Caki2 (cell line): Measurements from ENCODE around the gene MXD3. TPM values are rescaled to one million over a fixed set of nuclear protein-coding genes. Genes with fewer than 3 reads are reported as not detected.
A peak's percentile ranks its signal among the peaks of the same experiment; 100 is the strongest.
"Not testable (repeated sequence)": the region's sequence is repeated elsewhere in the genome, so short reads cannot be mapped to it uniquely, and the experiment has no call there.

Experiments used
- DNase-seq: peaks from one replicate; pipeline ENCODE4 v3.0.0-alpha.2; 2015; ENCODE audit warnings: low read depth
- in situ Hi-C: cut with HindIII; loops from 2 replicates; pipeline ENCODE4 v1.10.0; 2016; ENCODE audit warnings: low sequenced_read_pairs, low pct_unique_long_range_greater_than_20kb, mixed read lengths
- total RNA-seq: library from RNA; depleted of rRNA; stranded (reverse); fragments of >200 nt; shearing (Covaris generic); gene quantifications from 2 replicates; pipeline ENCODE4 v1.2.3, GENCODE V29; 2014; ENCODE audit warnings: low replicate concordance

The MXD3 gene
- total RNA-seq, 1 experiment from 2014 or later, result 69.8 TPM

DNA sequence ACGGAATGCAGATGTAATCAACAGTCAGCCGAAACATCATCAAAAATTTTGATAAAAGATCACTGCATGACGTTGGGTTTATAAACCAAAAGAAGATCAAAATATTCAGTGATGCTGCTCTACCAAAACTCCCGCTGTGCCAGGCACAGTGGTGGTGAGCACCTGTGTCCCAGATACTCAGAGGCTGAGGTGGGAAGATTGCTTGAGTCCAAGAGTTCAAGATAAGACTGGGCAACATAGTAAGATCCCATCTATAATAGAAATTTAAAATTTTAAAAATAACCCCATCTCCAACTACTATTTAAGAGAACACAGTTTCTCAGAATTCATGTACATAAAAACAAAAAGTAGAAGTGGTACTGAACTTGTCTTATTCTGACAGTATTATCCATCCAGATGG, 36.0 kb upstream of the MXD3 start:
- no peak for DNase-seq
- in situ Hi-C loops, result no loop called here

DNA sequence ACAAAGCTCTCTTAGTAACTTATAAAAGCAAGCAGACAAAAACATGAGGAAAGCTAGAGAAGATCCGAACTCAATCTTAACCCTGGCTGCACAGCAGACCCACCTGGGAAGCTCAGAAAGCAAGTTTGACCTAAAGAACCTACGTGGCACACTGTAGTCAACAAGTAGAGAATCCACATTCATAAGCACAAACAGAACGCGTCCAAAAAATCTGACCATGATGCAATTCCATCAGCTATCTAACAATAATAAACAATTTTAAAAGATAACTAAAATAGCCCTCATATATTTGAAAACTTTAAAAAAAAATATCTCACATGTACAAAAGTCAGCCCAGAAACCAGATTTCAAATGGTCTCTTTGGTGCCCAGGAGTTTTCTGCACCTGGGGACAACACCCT, 35.1 kb upstream of the MXD3 start:
- in situ Hi-C loops, result no loop called here
- DNase-seq, result no peak

DNA sequence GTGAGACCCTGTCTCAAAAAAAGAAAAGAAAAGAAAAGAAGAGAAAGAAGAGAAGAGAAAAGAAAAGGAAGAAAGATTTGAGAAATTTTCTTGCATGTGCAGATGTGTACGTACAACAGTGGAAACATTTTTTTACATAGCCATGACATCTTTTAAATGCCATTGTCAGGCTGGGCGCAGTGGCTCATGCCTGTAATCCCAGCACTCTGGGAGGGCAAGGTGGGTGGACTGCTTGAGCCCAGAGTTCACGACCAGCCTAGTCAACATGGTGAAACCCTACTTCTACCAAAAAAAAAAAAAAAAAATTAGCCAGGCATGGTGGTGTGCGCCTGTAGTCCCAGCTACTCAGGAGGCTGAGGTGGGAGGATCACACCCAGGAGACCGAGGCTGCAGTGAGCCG, 33.2 kb upstream of the MXD3 start:
- in situ Hi-C loops, result no loop called here
- DNase-seq, result no peak

DNA sequence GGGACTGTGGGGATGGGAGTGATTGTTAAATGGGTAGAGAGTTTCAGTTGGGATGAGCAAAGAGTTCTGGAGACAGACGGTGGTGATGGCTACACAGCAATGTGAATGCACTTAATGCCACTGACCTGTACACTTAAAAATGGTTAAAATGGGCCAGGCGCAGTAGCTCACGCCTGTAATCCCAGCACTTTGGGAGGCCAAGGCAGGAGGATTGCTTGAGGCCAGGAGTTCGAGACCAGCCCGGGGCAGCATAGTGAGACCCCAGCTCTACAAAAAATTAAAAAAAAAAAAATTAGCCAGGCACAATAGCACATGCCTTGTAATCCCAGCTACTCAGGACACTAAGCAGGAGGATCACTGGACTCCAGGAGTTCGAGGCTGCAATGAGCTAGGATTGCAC, 32.1 kb upstream of the MXD3 start:
- no peak for DNase-seq
- in situ Hi-C loops, result no loop called here

DNA sequence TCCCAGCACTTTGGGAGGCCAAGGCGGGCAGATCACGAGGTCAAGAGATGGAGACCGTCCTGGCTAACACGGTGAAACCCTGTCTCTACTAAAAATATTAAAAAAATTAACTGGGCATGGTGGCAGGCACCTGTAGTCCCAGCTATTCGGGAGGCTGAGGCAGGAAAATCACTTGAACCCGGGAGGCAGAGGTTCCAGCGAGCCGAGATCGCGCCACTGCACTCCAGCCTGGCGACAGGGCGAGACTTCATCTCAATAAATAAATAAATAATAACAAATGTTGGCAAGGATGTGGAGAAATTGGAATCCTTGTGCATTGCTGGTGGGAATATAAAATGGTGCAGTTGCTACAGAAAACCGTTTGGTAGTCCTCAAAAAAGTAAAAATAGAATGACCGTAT, 31.3 kb upstream of the MXD3 start:
- in situ Hi-C loops, DNase-seq: not testable (repeated sequence)

DNA sequence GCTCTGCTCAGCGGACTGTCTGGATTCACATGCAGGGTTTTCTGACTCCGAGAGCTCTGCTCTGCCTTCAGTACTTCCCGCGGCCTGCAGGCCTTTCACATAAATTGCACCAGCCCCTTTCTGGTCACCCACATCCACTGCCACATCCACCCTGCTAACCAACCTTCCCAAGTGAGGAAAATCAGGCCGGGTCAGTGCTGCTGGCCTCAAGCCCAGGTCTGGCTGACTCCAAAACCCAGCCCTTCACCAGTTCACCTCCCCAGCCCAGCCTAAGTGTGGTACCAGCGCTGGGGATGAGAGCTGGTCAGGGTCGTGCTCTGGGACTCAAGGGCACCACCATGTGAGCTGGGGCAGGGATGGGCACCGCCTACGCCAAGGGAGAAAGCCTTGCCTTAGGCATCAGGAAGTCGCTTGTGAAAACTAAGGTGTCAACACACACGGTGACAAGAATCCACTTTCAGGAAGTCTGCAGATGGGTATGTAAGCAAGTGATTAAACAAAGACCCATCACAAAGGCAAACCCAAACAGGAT, 27.5 kb upstream of the MXD3 start:
- in situ Hi-C loops, result no loop called here
- no peak for DNase-seq

DNA sequence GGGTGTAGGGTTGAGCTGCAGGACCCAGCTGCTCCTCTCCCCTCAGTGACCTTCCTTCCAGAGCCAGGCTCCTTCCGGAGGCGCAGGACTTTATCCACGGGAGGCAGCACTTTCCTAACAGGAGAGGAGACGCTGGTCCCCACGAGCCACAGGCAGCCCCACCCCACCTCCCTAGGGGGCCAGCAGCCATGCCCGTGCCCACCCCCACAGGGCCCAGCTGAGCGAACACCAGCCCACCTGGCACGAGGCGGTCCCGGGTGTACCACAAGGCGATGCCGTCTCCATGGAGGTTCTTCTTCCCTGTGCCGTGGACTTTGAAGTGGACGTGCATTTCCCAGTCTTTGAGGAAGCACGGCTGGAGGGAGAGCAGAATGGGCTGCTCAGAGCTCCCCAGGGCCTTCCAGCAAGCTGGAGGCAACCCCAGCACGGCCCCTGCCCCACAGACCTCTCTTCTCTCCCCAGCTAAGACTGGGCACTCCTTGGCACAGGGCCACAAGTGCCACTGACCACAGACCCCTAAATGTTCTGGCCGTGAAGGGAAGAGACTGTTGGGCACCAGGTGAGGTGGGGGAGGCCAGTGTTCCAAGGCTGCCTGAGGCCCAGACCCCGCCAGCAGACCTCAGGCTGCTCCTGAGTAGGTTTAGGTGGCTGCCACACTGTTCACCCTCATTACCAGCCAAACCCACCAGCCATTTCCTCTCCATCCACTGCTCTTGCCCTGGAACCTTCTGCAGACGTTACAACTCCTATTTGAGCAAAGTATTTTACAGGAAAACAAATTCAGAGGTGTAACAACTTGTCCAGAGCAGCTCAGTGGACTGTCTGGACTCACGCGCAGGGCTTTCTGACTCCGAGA, 26.8 kb upstream of the MXD3 start:
- in situ Hi-C loops, result no loop called here
- DNase-seq, result no peak

DNA sequence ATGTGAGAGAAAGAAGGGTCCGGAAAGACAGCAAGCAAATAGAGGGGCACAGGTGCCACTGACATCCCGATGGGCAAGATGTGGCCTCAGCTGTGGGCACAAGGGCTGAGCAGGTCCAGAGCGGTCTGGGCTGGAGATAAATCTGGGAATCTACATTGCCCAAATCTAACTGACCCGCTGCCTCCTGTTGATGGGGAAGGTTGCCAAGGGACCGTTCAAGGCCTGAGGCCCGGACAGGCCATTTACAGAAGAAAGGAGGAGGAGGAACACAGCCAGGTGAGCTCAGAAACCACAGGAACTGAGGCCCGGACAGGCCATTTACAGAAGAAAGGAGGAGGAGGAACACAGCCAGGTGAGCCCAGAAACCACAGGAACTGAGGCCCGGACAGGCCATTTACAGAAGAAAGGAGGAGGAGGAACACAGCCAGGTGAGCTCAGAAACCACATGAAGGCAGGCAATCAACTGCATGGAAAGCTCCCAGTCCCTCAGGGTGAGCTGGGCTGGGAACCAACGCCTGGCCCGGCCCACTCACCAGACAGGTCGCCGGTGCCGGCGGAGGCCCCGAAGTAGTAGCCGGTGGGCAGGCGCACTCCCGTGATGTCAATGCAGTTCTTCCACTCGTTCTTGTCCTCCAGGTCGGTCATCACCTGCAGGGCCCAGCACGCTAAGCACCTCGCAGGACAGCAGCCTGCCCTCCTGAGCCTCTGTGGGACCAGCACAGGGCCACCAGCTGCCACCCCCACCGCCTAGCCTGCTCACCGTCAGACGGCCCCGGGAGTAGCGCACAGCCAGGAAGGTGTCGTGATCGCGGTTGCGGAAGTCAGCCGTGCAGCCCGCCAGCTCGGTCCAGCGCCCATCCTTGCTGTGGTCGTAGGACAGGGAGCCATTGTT, 25.2 kb upstream of the MXD3 start:
- no peak for DNase-seq
- in situ Hi-C loops, result no loop called here

DNA sequence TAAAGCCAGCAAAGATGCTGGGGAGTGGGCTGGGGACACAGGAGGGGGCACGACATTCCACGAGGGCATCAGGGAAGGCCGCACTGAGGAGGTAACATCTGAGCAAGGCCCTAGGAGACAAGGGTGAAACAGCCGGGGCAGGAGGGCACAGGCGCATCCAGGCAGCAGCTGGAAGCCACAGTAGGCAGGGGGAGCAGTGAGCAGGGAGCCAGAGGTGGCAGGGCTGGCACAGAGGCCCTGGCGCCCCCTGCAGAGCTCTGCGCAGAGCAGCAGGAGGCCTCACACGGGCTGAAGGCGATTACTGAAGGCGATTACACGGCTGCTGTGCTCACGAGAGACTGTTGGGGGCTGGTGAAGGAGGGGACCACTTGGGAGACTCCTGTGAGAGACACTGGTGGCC, 24.4 kb upstream of the MXD3 start:
- in situ Hi-C loops, result no loop called here
- peak; percentile 35 for DNase-seq

DNA sequence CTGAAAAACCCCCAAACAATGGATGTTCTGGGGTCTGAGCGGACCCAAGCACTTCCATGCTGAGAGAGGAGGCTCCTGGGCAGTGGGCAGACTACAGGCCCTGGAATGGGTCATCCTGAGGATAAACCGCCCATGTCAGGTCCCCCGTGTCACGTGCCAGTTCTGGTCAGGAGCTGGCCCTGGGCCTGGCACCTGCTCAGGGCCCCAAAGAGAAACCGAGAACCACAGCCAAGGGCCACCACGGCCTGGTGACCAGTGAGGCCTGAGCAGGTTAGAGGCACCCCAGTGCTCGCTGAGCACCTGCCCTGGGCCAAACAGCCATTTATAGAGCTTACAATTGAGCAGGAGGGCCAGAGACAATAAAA, 24.0 kb upstream of the MXD3 start:
- in situ Hi-C loops, result no loop called here
- no peak for DNase-seq

DNA sequence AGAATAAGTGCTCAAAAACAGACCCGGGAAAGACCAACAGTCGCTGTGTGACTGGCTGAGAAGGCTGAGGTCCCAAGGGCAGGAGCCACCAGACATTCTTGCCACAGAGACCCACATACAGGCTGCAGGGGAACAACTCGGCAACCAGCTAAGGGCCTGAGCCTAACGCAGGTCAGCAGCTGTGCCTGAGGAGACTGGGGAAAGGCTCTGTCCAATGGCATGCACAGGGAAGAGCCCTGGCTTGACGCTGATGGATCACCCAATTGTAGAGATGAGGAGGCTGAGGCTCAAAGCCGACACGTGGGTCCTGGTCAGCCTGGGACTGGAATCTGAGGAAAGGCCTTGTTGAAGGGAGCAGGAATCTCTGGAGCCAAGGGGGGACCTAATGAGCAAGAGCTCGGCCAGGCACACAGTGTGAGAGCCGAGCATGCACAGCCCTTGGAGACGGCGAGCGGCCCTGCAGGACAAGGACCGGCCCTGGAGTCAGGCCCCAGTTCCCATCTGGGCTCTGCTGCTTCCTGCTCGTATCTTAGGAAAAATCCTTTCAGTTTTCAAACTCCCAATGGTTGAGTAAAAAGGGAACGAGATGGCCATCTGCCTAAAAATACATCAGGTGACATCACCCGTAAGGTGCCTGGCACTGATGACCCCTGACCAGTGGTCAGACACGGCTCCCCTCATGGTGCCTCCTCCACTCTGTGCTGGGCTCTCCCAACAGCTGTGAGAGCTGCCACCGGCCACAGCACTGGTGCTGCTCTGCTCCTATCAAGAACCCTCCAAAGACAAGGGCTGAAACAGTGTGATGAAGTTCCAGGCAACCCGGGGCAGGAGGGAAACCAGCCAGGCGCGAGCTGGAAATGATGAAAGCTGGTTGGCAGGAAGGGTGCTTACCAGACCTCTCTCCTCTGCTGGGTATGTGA, 23.3 kb upstream of the MXD3 start:
- in situ Hi-C loops, result no loop called here
- DNase-seq, result no peak

DNA sequence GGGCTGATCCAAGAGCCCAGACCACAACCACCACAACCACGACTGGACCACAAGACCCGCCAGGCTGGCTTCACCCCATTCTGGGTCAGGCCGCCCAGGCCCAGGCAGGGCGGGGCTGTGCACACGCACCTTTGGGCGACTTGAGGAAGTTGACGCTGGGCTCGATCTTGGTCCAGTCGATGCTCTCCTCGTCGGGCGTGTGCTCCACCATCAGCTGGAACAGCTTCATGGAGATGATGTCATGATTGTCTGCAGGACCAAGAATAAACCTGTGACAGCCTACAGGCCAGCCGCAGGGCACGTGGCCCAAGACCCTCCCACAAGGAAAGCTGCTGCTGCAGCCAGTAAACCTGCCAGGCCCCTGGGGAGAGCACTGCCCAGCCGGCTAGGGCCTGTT, 22.5 kb upstream of the MXD3 start:
- no peak for DNase-seq
- in situ Hi-C loops, result no loop called here

DNA sequence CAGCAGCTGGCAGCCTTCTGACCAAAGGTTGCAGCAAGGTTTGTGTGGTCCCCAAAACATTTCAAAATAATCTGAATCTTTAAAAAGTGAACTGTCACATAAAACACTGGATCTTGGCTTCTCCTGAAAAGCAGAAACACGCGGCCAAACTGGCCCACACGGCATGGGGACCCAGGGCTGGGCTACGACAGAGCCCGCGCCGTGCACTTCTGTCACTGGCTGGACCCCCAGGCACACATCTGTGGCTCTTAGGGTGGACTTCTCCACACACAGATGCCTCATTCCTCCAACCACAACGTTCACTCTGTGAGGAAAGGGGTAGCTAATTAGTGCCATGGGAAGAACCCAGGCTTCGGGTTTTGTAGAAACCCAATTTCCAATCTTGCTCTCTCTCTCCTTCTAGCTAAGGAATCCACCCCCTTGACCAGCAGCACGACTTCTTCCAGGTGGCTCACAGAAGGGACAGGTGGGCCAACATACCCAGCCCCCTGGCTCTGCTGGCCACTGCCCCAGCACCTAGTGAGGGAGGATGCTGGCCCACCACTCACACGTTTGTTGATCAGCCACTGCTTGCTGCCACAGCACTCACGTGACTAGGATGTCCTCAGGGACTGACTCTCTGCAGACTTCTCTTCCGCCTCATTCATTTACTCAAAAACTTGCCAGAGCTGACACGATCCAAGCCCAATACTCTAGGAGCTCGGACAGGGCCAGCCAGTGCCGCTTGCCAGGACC, 21.9 kb upstream of the MXD3 start:
- in situ Hi-C loops, result no loop called here
- DNase-seq, result no peak

DNA sequence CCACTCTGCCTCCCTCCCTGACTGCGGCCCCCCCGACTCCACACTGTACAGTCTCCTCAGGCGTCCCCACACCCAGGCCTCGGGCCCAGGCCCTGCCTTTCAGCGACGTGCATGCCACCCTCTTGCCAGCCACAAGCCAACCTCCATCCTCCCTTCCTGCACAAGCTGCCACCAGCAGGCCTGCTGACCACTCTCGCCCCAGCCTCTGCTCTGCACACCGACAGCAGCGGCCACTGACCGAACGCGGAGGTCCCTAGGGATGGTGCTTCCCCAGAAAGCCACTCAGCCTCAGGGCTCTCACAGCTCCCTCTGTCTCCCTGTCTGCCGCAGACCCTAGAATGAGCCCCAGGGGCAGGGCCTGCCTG, 21.2 kb upstream of the MXD3 start:
- in situ Hi-C loops, result no loop called here

DNA sequence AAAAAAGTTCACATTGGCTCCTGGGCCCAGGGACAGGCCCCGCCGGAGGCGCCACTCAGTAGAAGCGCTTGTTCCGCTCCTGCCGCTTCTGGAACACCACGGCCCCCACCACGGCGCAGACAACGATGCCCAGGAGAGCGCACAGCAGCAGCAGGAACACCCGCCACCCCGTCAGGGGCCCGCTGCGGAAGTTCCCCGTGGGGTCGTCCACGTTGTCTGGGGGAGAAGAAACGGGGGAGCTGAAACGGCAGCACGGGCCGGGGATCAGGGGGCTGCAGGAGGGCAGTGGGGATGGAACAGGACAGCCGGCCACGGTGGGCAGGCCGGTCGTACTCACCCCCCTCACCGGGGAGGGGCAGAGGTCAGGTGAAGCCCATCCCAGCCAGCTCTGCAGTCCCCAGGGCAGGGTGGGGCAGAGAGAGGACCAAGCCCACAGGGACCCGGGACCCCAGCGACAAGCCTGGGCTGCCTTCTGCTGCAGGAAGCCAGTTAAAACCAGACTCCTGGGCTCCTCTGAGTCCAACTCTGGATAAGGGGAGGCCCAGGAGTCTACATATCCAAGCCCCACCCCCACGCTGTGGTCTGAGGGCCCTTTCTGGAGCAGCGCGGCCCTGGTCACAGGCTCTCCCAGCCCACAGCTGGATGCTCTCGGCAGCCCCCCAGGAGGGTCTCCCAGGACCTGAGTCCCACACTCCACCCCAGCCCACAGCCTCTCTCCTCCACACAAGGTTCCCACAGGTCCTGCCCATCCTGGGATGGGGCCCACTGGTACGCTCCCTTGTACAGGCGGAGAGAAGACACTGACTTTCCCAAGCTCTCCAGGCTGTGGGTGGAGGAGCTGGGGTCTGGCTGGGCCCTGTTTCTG, 20.6 kb upstream of the MXD3 start:
- no peak for DNase-seq
- in situ Hi-C loops, result no loop called here

More for the DNA sequence above, 21.2 kb upstream of the MXD3 start:
- no peak for DNase-seq

DNA sequence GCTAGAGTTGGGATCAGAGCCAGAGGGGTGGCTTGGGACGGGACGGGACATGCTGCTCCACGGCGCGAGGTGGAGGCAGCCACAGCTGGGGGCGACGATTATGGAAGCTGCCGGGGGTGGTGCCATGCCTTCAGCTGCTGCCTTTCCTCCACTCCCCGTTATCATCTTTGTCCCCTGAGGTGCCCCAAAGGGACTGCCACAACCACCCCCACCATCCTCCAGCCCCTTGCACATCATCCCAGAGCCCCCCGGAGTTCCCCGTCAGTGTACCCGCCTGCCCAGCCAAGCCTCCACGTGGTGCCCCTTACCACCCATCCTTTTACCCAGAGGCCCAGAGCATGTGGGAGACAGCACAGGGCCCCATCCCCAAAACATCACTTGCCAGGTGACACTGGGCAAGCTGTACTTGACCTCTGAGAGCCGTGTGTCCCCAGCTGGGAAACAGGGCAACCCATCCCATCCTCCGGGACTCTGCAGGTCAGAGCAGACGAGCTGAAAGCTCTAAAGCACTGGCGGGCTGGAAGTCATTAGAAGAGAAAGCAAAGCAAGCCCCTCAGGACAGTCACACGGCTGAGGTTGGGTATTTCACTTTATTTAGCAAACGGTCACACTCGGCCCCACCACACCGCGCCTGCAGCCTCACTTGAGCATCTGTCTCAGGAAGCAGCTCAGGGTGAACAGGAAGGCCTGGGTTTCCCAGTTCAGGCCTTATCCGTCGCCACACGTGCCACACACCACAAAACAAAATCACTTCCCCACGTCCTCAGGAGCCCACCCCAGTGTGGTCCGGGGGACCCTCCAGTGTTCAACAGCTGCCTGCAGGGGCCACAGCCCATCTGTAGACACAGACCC, 19.5 kb upstream of the MXD3 start:
- no peak for DNase-seq
- in situ Hi-C loops, result no loop called here
